Uterus (tissue), 4 donors: ENCODE data around the gene SULT2B1. TPM values are rescaled to one million over a fixed set of nuclear protein-coding genes. Genes with fewer than 3 reads are reported as not detected.

Source experiments
- DNase-seq, 2 donors: peaks; one replicate each; pipeline ENCODE4 v3.0.0-alpha.2; 2019 to 2020
- H3K27ac ChIP-seq, 2 donors: fragments of 200-600 bp; sonication (generic); 1 replicate in 1 of 2; 2 replicates in 1 of 2; pipeline ENCODE4 v1.5.1; 2016 to 2018
- H3K27me3 ChIP-seq, 2 donors: fragments of 200-600 bp; sonication (generic); one replicate each; pipeline ENCODE4 v1.5.1; 2018 to 2019; ENCODE audit warnings: control low read depth in 1 of 2
- H3K36me3 ChIP-seq, 2 donors: fragments of 200-600 bp; sonication (generic); one replicate each; pipeline ENCODE4 v1.5.1; 2019; ENCODE audit warnings: control low read depth in 1 of 2
- H3K4me1 ChIP-seq, 2 donors: fragments of 200-600 bp; sonication (generic); one replicate each; pipeline ENCODE4 v1.5.1; 2018 to 2019; ENCODE audit warnings: control low read depth in 1 of 2
- H3K4me3 ChIP-seq, 2 donors: fragments of 200-600 bp; sonication (generic); 1 replicate in 1 of 2; 2 replicates in 1 of 2; pipeline ENCODE4 v1.5.1; 2018 to 2019; ENCODE audit warnings: mild to moderate bottlenecking in 1 of 2
- H3K9me3 ChIP-seq, 2 donors: fragments of 200-600 bp; sonication (generic); one replicate each; pipeline ENCODE4 v1.5.1; 2019; ENCODE audit warnings: control low read depth in 1 of 2
- POLR2A ChIP-seq, 2 donors: fragments of 450-650 bp; IDR thresholded peaks; one replicate each; pipeline ENCODE4 v1.6.1; 2016; ENCODE audit warnings: antibody characterized with exemption in 2 of 2, mild to moderate bottlenecking in 1 of 2, moderate library complexity in 1 of 2
- intact Hi-C: fragments of 100-400 bp; cut with DNase I; formaldehyde crosslinking; loops from one replicate; pipeline ENCODE4 v1.15.1; 2023; ENCODE audit warnings: low total_unique reads
- total RNA-seq, 4 donors: library from RNA; depleted of rRNA in 3 of 4; stranded (reverse); fragments of >200 nt in 3 of 4; gene quantifications; one replicate each; pipeline versions ENCODE4 v1.1.0 to v1.2.4, GENCODE V29; 2014 to 2023
- TF ChIP-seq, protein P1 (sequence below), 4 experiments: fragments of 200-600 bp in 2 of 4; fragments of 450-650 bp in 2 of 4; sonication (generic) in 2 of 4; IDR thresholded peaks; one replicate each; pipeline ENCODE4 v1.5.1; 2016 to 2019; ENCODE audit warnings: antibody characterized with exemption in 4 of 4, mild to moderate bottlenecking in 2 of 4, moderate library complexity in 1 of 4
- donor health status: DM: yes; HTN: yes; CAD: no.

The SULT2B1 gene
- total RNA-seq, 4 donors from 2014 or later: 0.41 TPM; not detected in 3

- Histone ChIP-seq H3K36me3 (no peaks in the 10 kb centered on the region), H3K27ac (no peak overlapping the region), H3K4me1 (no peaks in the 10 kb centered on the region), H3K9me3 (no peaks in the 10 kb centered on the region), H3K4me3 (no peak overlapping the region), H3K27me3 (no peaks in the 10 kb centered on the region)
- DNase-seq: no peak
- intact Hi-C loops: no loop called here
- TF ChIP-seq, protein P1, sequence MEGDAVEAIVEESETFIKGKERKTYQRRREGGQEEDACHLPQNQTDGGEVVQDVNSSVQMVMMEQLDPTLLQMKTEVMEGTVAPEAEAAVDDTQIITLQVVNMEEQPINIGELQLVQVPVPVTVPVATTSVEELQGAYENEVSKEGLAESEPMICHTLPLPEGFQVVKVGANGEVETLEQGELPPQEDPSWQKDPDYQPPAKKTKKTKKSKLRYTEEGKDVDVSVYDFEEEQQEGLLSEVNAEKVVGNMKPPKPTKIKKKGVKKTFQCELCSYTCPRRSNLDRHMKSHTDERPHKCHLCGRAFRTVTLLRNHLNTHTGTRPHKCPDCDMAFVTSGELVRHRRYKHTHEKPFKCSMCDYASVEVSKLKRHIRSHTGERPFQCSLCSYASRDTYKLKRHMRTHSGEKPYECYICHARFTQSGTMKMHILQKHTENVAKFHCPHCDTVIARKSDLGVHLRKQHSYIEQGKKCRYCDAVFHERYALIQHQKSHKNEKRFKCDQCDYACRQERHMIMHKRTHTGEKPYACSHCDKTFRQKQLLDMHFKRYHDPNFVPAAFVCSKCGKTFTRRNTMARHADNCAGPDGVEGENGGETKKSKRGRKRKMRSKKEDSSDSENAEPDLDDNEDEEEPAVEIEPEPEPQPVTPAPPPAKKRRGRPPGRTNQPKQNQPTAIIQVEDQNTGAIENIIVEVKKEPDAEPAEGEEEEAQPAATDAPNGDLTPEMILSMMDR (IDR thresholded peaks at IDR 0.05): no peak
- TF ChIP-seq POLR2A (IDR thresholded peaks at IDR 0.05): no peak
These were observed 4.2 kb upstream of the SULT2B1 start for GRCh38 chr19:48547722-48548121.

DNA sequence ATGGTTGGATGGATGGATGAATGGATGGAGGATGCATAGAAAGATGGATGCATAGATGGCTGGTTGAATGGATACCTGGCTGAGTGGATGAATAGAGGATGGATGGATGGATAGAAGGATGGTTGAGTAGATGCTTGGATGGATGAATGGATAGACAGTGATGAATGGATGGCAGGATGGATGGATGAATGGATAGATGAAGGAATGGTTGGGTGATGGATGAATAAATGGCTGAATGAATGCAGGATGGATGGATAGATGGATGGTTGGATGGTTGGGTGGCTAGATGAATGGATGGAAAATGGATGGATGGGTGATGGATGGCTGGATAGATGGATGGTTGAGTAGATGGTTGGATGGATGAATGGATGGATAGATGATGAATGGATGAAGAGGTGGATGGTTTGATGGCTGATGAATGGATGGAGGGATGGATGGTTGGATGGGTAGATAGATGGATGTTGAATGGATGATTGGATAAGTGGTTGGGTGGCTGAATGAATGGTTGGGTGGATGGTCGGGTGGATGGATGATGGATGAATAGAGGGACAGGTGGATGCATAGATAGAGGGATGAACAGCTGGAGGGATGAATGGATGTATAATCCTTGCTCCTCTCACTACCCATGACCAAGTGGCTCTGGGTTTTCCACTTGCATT is 3.6 kb upstream of the SULT2B1 start:
- Histone ChIP-seq H3K27me3 (no peaks in the 10 kb centered on the region), H3K4me1 (no peaks in the 10 kb centered on the region), H3K9me3 (no peaks in the 10 kb centered on the region), H3K4me3 (no peak overlapping the region), H3K36me3 (no peaks in the 10 kb centered on the region), H3K27ac (no peak overlapping the region)
- TF ChIP-seq, protein P1 (IDR thresholded peaks at IDR 0.05): no peak
- TF ChIP-seq POLR2A (IDR thresholded peaks at IDR 0.05): no peak
- no peak for DNase-seq
- intact Hi-C loops: no loop called here

GRCh38 chr19:48549380-48549779 is 2.6 kb upstream of the SULT2B1 start:
- Histone ChIP-seq H3K4me3 (no peak overlapping the region), H3K4me1 (peaks cover 0 to 5% of the 10 kb centered on the region in 2 donors), H3K9me3 (no peaks in the 10 kb centered on the region), H3K36me3 (no peaks in the 10 kb centered on the region), H3K27ac (no peak overlapping the region), H3K27me3 (no peaks in the 10 kb centered on the region)
- DNase-seq: no peak
- no peak for TF ChIP-seq POLR2A (IDR thresholded peaks at IDR 0.05)
- TF ChIP-seq, protein P1 (IDR thresholded peaks at IDR 0.05): no peak
- intact Hi-C loops: no loop called here

- no peak overlapping the region for H3K4me3 ChIP-seq
- H3K4me1 ChIP-seq: peaks cover 0 to 5% of the 10 kb centered on the region in 2 donors
- H3K27ac ChIP-seq: no peak overlapping the region
- DNase-seq: no peak
- TF ChIP-seq, protein P1 (IDR thresholded peaks at IDR 0.05): no peak
- TF ChIP-seq POLR2A (IDR thresholded peaks at IDR 0.05): no peak
- no peaks in the 10 kb centered on the region for H3K36me3 ChIP-seq
- no peaks in the 10 kb centered on the region for H3K27me3 ChIP-seq
- H3K9me3 ChIP-seq: no peaks in the 10 kb centered on the region
- intact Hi-C loops: no loop called here
These were observed 692 bp downstream of the SULT2B1 start for GRCh38 chr19:48552406-48553322.
